NB4 (cell line): ENCODE measurements around the gene XXYLT1.

ENCODE experiments used
- DNase-seq: peaks from one replicate; pipeline ENCODE4 v3.0.0; 2010; ENCODE audit warnings: low read depth
- H3K4me3 ChIP-seq: one replicate; pipeline ENCODE4 v1.5.1; 2011; ENCODE audit warnings: mild to moderate bottlenecking, low read depth, low read length, moderate library complexity
- MYC ChIP-seq: IDR thresholded peaks from 2 replicates; pipeline ENCODE4 v1.6.1; 2011; ENCODE audit warnings: low read depth, low read length
- POLR2A ChIP-seq: IDR thresholded peaks from 2 replicates; pipeline ENCODE4 v1.6.1; 2011; ENCODE audit warnings: mild to moderate bottlenecking; ENCODE audit not compliant: insufficient read length; ENCODE audit errors: extremely low read depth
- TF ChIP-seq, protein P1 (sequence below): IDR thresholded peaks from 2 replicates; pipeline ENCODE4 v1.6.1; 2011; ENCODE audit warnings: low read depth, low read length
- TF ChIP-seq, protein P2 (sequence below): IDR thresholded peaks from one replicate; pipeline ENCODE4 v1.5.1; 2012; ENCODE audit warnings: low read depth, low read length

The XXYLT1 gene

DNA sequence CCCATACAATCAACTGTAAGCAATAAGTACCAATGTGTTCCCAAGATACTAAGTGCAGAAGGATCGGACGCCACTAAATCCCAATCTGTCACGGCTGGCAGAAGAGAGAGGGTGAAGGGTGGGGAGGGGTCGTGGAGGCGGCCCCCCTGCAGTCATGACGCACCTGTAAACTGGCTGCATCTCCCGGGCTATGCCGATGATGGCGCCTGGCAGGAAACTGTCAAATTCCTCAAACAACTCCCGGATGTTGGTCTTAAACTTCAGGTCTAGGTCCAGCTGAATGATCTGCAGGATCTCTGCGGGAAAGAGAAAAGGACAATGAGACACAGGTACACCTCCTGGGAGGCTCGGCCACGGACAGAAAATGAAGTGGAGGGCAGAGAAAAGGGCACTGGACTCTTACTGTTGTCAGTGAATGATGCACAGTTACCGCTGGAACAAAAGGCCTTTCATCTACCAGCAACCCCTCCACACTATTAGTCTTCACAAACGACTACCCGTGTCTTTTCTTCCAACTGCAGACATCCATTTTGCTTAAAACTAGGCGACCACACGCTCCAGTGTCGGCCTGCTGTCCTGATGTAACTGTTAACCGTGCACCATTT, 114.6 kb downstream of the XXYLT1 start:
- H3K4me3 ChIP-seq = no peak overlapping the region
- no peak for DNase-seq
- TF ChIP-seq MYC (no peak), POLR2A (no peak)
- TF ChIP-seq, protein P1, sequence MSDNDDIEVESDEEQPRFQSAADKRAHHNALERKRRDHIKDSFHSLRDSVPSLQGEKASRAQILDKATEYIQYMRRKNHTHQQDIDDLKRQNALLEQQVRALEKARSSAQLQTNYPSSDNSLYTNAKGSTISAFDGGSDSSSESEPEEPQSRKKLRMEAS = no peak
- TF ChIP-seq, protein P2, sequence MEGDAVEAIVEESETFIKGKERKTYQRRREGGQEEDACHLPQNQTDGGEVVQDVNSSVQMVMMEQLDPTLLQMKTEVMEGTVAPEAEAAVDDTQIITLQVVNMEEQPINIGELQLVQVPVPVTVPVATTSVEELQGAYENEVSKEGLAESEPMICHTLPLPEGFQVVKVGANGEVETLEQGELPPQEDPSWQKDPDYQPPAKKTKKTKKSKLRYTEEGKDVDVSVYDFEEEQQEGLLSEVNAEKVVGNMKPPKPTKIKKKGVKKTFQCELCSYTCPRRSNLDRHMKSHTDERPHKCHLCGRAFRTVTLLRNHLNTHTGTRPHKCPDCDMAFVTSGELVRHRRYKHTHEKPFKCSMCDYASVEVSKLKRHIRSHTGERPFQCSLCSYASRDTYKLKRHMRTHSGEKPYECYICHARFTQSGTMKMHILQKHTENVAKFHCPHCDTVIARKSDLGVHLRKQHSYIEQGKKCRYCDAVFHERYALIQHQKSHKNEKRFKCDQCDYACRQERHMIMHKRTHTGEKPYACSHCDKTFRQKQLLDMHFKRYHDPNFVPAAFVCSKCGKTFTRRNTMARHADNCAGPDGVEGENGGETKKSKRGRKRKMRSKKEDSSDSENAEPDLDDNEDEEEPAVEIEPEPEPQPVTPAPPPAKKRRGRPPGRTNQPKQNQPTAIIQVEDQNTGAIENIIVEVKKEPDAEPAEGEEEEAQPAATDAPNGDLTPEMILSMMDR = no peak

DNA sequence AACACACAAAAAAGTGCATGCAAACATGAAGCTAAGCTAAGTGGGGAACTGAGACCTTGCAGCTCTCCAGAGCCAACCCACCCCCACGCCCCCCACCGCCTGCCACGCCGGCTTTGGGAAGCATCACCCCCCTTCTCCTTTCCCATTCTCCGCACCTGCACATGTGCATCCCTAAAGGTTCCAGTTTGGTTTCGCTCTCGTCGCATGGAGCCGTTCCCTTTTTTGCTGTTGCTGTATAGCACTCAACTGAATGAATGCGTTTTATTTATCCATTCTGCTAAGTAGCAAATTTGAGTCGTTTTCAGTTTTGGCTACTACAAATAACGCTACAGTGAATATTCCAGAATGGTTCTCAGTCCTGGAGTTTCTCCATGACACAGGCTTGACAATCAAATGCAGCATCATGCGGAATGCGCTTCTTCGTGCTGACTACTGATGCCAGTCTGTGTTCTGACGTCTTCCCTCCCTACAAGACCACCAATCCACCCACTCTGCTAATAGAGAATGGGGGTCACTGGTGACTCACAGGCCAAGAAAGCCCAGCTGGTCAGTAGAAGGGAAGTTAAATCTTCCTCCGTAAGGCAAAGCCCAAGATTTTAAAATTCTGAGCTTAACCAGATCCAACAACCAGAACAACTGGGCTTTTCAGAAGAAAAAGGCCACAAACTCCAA, 115.3 kb downstream of the XXYLT1 start:
- DNase-seq = no peak

DNA sequence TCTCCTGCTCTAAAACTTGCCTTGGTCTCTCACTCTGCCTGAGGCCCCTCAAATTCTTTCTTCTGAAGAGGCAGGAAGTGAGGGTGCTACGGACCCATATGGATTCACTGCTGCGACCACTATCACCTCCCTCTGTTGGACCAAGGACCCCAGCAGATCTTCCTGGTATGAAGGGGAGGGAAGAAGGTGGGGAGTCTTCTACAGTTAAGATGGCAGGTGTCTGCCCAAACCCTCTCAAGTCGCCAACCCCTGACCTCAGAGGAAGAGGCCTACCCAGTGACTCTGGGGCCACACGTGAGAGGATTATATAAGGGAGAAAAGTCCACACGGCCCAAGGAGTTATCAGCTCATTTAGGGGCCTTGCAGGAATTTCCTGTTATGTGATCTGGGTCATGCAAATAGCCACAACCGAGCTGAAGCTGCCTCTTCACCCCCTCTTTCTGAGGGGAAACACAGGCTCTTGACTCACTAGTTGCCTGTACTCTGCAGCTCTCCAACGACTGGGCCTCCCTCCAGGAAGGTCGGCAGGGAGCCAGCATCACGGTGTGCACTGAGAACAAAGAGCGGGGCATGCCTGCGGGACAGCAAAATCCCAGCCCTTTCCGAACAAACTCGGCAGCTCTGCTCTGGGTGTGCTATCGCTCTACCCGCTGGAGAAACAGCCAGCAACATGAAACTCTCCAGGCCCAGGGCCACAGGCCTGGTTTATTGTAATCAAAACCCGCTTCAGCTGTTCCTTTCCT, 116.0 kb downstream of the XXYLT1 start:
- DNase-seq = peak; percentile 89
- peak overlapping the region; percentile 23 for H3K4me3 ChIP-seq
- TF ChIP-seq POLR2A = no peak
- TF ChIP-seq, protein P2 = no peak
- TF ChIP-seq MYC = peak; percentile 83
- TF ChIP-seq, protein P1 = peak; percentile 70

More for the DNA sequence above, 115.3 kb downstream of the XXYLT1 start:
- TF ChIP-seq, protein P1 = no peak
- TF ChIP-seq MYC = no peak
- TF ChIP-seq, protein P2 = no peak
- TF ChIP-seq POLR2A = no peak
- no peak overlapping the region for H3K4me3 ChIP-seq

DNA sequence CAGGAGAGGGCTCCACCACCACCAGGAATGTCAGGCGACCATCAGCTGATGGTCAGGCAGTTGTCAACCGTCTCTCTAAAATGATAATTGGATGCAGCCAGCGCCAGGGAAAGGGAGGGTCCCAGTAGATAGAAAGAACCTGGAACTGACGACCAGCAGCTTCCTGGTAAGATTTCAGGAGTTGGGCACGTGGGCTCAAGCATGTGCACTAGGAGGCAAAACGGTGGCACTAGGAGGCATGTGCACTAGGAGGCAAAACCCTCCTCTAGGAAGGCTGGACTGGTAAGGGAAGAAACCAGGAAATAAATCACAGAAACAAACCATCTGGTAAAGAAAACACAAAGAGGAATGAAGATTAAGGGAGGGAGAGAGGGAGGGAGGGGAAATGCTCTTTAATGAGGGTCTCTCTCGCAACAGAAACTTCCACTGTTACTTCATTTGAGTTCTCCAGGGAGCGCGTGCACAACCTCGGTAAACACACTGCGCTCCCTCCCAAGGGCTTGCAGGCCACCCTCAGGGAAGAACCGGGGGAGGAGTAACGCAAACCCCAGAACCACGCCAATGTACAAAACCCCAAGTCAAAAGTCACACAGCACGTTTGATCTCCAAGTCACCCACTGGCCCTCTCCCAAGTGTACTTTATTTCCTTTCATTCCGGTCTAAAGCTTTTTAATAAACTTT, 116.7 kb downstream of the XXYLT1 start:
- peak; percentile 92 for DNase-seq
- no peak; the same call in 1 of the 2 replicates for TF ChIP-seq MYC
- TF ChIP-seq, protein P2 = no peak
- TF ChIP-seq, protein P1 = peak; percentile 41

DNA sequence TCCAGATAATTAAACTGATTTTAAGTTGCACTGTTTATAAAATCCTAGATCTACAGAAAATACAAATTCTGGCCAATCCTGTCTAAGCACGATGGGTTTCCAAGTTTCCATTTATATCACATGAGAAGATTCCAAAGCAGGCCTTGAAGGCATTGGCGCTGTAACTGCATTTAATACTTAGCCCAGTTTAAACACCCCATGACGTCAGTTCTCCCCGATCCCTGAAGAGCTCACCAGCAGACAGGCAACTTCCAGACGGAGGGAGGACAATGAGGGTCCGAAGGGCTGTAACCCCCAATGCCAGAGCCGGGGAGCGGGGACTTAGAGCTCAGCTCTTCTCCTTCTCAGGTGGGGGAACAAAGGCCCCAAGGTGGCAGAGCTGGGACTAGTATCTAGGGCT, 117.3 kb downstream of the XXYLT1 start:
- TF ChIP-seq, protein P2 = no peak
- TF ChIP-seq MYC = no peak
- TF ChIP-seq, protein P1 = no peak
- TF ChIP-seq POLR2A = no peak
- no peak for DNase-seq

More for the DNA sequence above, 116.7 kb downstream of the XXYLT1 start:
- H3K4me3 ChIP-seq = peak overlapping the region; percentile 23

More for the DNA sequence above, 117.3 kb downstream of the XXYLT1 start:
- H3K4me3 ChIP-seq = no peak overlapping the region
